ENCODE results near the gene MCCC1.

DNA sequence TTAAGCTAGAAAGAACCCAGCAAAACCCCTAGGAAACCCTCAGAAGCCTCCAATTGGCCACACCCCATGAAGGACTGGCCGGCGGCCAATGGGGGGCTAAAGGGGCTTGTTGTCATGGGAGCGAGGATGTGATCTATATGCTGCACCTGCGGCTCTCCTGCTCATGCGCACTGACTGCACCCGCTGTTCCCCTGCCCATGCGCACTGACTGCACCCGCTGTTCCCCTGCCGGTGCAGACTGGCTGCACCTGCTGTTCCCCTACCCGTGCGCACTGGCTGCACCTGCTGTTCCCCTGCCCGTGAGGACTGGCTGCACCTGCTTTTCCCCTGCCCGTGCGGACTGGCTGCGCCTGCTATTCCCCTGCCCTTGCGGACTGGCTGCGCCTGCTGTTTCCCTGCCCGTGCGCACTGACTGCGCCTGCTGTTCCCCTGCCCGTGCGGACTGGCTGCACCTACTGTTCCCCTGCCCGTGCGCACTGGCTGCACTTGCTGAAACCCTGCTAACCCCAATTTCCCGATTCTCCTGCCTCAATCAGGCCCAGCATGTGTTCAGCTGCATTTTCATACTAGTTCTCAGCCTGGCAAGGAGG, 16.8 kb upstream of the MCCC1 start:
- TF ChIP-seq POLR2A (IDR thresholded peaks at IDR 0.05; ENCODE audit: low read length) (no peak), GATA1 (IDR thresholded peaks at IDR 0.05; ENCODE audit: low read depth, low read length) (no peak)
